ENCODE measurements around the gene HPD.
"Not testable (repeated sequence)": the region's sequence is repeated elsewhere in the genome, so short reads cannot be mapped to it uniquely, and the experiment has no call there.

The HPD gene

GRCh38 chr12:121858662-121859572, at the start of gene HPD:
TSS of gene HPD (minus strand) at chr12:121858859. CDS start at chr12:121858823, 36 bp downstream.
- DNase-seq (ENCODE audit: low read depth in 2 of 2, low spot score in 1 of 2) = no peak

- DNase-seq (ENCODE audit: low read depth in 2 of 2, low spot score in 1 of 2) = no peak
Observed at GRCh38 chr12:121905746-121906145, 47.1 kb upstream of the HPD start.

DNA sequence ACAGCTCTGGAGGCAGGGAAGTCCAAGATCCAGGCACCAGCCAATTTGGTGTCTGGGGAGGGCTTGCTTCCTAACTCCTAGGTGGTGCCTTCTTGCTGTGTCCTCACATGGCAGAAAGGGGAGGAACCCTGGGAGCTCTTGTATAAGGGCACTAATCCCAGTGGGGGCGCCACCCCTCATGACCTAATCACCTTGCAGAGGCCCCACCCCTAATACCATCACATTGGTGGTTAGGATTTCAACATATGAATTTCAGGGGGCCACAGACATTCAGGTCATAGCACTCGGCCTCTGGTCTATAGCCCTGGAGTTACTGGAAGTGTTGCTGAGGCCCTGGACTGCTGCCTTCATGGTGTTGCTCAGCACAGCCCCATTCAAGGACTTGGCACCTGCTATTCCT, 44.5 kb upstream of the HPD start:
- DNase-seq (ENCODE audit: low read depth in 2 of 2, low spot score in 1 of 2) = no peak

- DNase-seq (ENCODE audit: low read depth in 2 of 2, low spot score in 1 of 2) = no peak
Observed at GRCh38 chr12:121899590-121899989, 40.9 kb upstream of the HPD start.

GRCh38 chr12:121898287-121898686, 39.6 kb upstream of the HPD start:
- DNase-seq (ENCODE audit: low read depth in 2 of 2, low spot score in 1 of 2) = no peak

GRCh38 chr12:121894633-121895032, 36.0 kb upstream of the HPD start:
- DNase-seq (ENCODE audit: low read depth in 2 of 2, low spot score in 1 of 2) = no peak

DNA sequence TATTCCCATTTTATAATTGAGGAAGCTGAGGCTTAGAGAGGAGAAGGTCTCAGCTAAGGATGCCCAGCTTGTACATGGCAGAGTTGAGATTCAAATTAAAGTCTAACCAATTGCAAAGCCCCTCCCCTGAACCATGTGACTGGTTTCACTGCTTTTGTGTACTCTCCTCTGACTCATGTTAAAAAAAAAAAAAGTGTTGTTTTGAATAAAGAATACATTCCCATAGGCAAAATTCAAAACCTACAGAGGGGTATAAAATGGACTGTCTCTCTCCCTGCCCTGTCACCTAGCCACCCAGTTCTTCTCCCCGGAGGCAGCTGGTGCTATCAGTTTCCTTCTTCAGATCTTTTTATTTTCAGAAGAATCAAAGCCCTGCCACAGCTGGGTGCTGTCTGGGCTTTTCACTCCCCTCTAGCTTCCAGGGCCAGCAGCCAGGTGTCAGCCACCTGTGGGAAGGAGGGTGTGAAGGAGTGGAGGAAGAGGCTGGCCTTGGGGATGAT, 35.4 kb upstream of the HPD start:
- no peak for DNase-seq (ENCODE audit: low read depth in 2 of 2, low spot score in 1 of 2)

- DNase-seq (ENCODE audit: low read depth in 2 of 2, low spot score in 1 of 2) = no peak
Observed at GRCh38 chr12:121892673-121893561, 34.3 kb upstream of the HPD start.

DNA sequence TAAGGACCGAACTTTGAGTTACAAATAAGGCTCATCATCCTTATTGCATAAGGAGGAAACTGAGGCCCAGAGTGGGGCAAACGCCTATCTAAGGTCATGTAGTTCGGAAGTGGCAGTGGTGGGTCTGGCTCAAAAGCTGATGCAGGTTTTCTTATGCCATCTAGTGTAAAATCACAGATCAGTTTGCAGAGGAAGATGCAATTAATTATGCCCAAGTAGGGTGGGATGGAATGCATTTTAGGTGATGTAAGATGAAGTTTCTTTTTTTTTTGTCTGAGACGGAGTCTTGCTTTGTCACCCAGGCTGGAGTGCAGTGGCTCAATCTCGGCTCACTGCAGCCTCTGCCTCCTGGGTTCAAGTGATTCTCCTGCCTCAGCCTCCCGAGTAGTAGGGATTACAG, 31.0 kb upstream of the HPD start:
- not testable (repeated sequence) for DNase-seq (ENCODE audit: low read depth in 2 of 2, low spot score in 1 of 2)

DNA sequence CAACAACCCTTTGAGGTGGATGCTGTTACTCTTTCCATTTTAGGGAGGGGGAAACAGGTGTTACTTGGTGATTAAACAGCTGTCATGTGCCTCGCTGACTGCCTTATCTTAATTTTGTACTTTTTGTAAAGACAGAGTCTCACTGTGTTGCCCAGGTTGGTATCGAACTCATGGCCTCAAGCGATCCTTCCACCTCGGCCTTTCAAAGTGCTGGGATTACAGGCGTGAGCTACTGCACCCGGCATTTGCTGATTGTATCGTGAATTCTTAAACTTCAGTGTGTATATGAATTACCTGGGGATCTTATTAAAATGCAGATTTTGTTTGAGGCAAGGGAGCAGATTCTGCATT, 30.6 kb upstream of the HPD start:
- no peak for DNase-seq (ENCODE audit: low read depth in 2 of 2, low spot score in 1 of 2)

- peak; percentile 97 for DNase-seq (ENCODE audit: low read depth in 2 of 2, low spot score in 1 of 2)
Observed at GRCh38 chr12:121888478-121889273, 30.0 kb upstream of the HPD start, which contains the start of gene PSMD9. TSS of gene PSMD9 (plus strand) at chr12:121888790. CDS start at chr12:121888857, 67 bp downstream.

- DNase-seq (ENCODE audit: low read depth in 2 of 2, low spot score in 1 of 2) = no peak
Observed at GRCh38 chr12:121888083-121888477, 29.4 kb upstream of the HPD start.

GRCh38 chr12:121885129-121885528, 26.5 kb upstream of the HPD start:
- DNase-seq (ENCODE audit: low read depth in 2 of 2, low spot score in 1 of 2) = not testable (repeated sequence)

- no peak for DNase-seq (ENCODE audit: low read depth in 2 of 2, low spot score in 1 of 2)
Observed at GRCh38 chr12:121883315-121883660, 24.6 kb upstream of the HPD start.

GRCh38 chr12:121876080-121876447, 17.4 kb upstream of the HPD start:
- not testable (repeated sequence) for DNase-seq (ENCODE audit: low read depth in 2 of 2, low spot score in 1 of 2)

DNA sequence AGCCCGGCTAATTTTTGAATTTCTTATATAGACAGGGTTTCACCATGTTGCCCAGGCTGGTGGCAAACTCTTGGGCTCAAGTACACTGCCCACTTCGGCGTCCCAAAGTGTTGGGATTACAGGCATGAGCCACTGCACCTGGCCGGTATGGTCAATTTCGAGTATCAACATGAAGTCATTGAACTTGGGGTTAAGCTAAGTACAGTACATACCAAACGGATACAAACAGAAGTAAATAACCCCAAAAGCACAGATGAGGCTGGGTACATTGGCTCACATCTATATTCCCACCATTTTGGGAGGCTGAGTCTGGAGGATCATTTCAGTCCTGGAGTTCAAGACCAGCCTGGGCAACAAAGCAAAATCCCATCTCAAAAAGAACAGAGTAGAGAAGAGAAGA, 16.9 kb upstream of the HPD start:
- DNase-seq (ENCODE audit: low read depth in 2 of 2, low spot score in 1 of 2) = no peak

DNA sequence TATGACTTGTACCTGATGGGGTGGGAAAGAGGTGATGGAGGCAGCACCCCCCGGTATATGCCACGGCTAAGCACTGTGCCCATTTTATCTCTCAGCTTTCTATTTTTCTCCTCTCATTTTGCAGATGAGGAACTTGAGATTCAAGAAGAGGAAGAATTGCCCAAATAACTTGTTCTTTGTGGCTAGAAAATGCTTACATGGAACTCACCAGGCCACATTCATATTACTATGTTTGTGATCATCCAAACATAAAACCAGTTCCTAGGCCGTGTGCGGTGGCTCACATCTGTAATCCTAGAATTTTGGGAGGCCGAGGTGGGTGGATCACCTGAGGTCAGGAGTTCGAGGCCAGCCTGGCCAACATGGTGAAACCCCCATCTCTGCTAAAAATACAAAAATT, 15.4 kb upstream of the HPD start:
- no peak for DNase-seq (ENCODE audit: low read depth in 2 of 2, low spot score in 1 of 2)

- no peak for DNase-seq (ENCODE audit: low read depth in 2 of 2, low spot score in 1 of 2)
Observed at GRCh38 chr12:121873216-121873569, 14.5 kb upstream of the HPD start.

- DNase-seq (ENCODE audit: low read depth in 2 of 2, low spot score in 1 of 2) = no peak
Observed at GRCh38 chr12:121872546-121873215, 14.0 kb upstream of the HPD start.

DNA sequence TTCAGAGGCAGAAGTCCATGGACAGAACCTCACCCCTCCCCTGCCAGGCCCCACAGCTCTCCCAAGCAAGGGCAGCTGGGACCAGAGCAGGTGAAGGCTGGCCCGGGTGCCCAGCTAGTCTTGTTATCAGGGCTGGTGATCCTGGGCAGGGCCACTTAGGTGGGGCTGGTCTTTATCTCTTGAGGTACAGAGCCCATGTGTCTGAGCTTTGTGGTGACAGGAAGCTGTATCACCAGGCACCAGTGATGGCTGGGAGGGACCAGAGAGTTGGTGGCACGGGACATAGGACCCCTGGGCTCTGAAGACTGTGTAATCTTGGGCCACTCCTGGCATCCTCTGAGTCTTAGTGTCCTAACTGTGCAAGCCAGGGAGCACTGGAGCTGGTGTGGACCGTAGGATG, 12.8 kb upstream of the HPD start:
- DNase-seq (ENCODE audit: low read depth in 2 of 2, low spot score in 1 of 2) = no peak

DNA sequence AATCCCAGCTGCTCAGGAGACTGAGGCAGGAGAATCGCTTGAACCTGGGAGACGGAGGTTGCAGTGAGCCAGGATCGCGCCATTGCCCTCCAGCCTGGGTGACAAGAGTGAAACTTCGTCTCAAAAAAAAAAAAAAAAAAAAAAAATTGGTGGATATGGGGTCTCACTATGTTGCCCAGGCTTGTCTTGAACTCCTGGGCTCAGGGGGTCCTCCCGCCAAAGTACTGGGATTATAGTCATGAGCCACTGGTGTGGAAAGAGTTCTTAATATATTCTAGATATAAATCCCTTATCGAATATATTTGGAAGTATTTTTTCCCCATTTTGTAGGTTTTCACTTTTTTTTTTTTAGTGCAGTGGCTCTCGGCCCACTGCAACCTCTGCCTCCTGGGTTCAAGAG, 10.6 kb upstream of the HPD start:
- DNase-seq (ENCODE audit: low read depth in 2 of 2, low spot score in 1 of 2) = not testable (repeated sequence)

Measured in stimulated activated CD8-positive, alpha-beta memory T cell treated with anti-CD3 and anti-CD28 coated beads, Interleukin-4, amount 100 ng/mL, for 1 hour (primary cell).